Endothelial cell of hepatic sinusoid (primary cell): ENCODE results near the gene LCP2.

Experiments
- in situ Hi-C: cut with HindIII; loops from 2 replicates; pipeline ENCODE4 v1.10.0; 2017; ENCODE audit warnings: low sequenced_read_pairs

Gene LCP2

DNA sequence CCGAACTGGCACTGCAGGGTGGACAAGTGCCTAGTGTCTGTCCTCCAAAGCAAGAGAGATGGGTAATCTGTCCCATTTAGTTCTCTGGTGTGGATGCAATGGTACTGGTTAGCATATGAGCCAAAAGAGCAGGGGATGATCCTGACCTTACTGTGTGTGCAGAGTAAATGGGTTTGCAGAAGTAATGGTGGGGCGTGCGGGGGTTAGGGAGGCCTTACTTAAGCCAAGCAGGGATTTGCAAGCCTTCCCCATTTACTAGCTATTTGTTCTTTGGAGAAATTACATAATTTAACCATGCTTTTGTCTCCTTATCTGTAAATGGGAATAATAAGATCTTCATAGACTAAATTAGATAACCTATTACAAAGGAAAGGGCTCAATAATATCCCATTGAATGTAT, 19.9 kb upstream of the LCP2 start:
- in situ Hi-C loops: no loop called here

DNA sequence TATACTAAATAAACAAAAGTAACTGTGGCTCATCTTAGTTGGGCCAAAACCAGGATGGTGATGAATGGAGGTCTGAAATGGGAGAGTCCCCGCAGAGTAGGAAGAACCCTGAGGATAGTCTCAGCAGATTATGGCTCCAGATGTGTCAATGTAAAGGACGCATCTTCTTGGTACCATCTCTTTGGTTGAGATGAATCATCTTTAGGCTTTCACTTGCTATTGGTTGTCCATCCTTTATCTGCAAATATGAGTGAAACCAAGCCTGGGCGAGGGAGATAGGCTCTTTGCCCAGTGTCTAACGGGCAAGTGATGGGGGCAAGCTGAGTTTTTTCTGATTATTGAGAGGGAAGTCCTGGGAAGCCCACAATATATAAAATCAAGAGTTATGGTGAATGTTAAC, 19.4 kb upstream of the LCP2 start:
- in situ Hi-C loops: no loop called here

DNA sequence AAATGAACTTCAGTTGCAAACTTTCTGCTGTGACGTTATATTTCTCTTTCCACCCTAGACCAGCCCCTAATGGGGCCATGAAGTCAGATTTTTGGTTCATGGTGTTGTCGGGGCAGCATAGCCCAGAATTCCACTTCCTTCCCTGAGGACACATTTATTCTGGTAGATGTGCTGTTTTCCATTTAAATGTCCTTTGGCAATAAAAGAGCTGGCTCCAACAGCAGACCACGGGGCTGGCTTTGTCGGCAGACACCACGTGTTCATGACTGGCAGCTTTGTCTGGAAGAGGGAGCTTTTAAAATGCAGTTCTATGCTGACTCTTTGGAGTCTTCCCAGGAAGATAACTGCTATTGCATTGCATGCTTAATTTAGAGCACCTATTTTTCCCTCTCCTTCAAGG, 17.6 kb upstream of the LCP2 start:
- in situ Hi-C loops: no loop called here

DNA sequence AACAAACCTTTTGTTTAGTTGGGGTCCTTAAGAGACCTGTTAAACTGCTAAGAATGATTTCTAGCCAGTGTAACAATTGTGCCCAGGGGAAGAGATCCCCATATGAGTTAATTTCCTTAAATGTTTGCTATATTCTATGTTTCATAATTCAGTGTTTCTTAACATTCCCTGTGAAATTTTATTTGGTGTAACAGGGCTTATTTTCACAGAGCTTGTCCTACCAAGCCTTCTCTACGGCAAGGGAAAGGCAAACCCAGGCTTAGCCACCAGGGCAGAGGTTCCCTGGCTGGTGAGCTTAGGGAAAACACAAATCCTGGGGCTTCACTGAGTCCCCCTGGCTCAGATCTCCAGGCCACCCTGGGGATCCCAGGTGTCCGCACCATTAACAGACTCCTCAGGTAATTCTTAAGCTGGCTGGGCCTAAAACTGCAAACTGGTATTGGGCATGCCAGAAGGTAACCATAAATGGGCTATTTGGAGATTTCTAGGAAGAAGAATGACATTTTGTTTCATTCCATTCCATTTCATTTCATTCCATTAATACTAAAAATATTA, 17.0 kb upstream of the LCP2 start:
- in situ Hi-C loops: no loop called here

DNA sequence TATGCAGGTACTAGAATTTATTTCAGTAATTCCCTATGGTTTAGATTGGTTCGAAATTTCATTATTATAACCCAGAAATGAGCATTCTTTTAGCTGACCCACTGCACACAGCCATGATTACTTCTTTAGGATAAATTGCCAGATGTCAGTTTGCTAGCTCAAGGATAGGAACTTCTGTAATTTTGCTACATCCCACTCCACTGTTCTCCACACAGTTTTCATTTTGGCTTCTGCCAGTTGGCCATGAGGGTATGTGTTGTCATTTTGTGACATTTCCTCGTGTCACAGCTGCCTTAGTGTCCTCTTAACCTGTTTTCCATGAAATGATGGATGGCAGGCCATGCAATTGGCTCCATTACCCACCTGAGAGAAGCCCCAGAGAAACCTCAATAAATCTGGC, 16.2 kb upstream of the LCP2 start:
- in situ Hi-C loops: no loop called here

DNA sequence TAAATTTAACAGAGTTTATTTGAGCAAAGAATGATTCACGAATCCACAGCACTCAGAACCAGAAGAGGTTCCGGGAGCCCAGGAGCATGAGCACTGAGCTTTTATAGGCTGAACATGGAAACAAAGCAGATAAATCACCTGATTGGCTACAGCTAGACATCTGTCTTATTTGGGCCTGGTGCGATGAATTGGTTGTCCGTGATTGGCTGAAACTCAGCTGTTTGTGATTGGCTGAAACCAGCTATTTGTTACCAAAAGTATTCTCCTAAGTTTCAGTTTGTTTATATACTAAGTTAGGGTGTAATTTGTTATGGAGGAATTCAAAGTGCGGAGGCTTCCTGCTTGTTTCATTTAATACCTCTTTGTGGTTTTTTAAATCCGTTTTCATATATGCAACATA, 15.8 kb upstream of the LCP2 start:
- in situ Hi-C loops: no loop called here

DNA sequence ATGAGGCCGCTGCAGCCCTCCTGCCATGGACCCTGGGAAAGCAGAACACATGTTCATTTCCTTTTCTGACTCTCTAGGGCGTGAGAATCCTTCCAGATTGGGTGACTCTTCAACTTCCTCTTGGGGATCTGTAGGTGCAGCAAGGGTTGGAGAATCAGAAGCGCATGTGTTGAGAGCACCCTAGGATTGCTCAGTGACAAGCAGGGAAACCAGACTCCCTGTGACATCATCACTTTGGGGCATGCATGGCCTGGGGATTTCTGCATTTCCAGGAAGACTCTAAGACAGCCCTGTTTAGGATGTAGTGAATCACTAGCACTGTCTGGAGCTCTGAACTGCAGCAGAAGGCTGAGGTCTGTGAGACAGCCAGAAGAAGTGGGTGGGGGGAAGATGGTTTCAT, 15.1 kb upstream of the LCP2 start:
- in situ Hi-C loops: no loop called here

DNA sequence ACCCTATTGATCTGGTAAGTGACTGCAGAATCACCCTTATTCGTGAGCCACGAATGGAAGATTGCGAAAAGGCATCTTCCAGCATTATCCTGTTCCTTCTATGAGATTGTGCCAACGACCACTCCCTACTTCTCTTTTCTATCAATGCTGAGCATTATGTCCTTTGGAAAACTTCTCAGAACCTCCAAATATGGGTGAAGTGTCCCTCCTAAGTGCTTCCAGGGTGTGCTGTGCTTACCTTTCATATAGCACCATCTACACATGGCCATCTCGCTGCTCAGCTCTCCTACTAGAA, 14.7 kb upstream of the LCP2 start:
- in situ Hi-C loops: no loop called here

DNA sequence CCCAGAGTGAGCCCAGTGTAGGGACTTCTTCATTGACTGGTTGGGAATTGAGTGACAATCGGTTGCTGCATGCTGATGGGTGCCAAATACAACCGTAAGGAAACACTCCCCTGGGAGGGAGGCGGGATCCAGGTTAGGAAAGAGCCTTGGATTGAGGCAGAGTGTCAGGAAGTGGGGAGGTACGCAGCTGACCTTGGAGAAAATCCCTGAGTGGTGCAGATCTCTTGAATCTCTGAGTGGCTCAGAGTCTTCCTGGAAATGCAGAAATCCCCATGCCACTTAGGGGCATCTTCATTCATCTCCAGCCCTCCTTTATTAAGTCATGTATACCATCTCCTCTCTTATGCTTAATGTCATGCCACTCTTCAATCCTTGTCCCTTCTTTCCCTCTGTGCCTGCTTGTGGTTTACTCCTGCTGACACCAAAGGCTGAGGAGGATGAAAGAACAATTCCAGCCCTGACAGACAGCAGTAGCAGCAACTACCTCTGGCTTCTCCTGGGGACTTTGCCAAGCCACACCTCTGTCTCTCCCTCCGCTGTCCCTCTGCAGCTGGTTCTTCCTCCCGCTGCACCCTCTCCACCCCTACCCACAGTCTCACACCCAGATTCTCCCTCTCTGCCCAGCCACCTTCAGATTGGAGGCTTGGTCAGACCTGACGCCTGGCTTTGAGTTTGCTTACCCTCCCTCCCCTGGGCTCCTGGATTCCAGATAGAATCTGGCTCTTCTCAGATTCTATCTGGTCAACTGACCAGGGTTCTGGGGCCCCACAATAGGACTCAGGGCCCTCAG, 14.1 kb upstream of the LCP2 start:
- in situ Hi-C loops: no loop called here

DNA sequence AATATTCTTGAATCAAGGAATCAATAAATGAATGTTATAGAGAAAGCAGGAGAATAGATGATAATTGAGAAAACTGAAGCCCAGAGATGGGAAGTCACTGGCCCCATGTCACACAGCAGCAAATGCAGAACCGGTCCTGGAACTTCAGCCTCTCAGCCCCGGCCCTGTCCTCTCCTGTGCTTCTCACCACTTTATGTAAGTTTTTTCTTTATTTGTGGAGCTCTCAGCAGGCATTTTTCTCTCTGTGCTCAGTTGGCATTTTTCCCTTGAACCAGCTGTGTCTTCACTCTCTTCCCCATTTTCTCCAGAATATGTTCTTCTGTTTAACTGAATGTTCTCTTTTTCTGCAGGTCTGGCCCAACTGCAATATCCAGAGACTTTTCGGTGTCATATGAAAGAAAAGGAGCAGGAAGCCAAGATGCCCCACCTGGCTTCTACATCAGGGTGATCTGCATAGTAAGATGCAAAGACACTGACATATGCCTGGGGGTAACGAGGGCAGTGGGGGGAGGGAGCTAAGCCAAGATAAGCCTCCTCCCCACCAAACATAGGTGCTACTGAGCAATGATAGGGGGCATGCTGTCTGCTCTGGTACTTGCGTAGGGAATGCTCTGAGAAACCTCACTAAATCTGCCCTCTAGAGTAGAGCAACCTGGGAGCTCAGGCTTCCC, 12.8 kb upstream of the LCP2 start:
- in situ Hi-C loops: no loop called here

DNA sequence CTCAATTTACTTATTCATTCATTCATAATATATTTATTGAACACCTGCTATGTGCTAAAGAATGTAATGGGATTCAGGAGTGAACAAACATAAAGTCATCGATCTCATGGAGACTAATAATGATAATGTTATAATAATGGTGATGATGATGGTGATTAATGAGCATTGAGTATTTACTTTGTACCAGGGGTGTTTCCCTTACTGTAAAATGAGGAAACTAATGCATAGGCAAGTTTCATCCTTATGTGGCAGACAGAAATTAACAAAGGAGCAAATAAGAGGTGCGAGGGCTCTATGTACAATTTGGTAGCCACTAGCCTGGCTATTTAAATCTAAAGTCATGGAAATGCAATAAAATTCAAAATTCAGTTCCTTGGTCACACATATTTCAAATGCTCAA, 11.1 kb upstream of the LCP2 start:
- in situ Hi-C loops: no loop called here

DNA sequence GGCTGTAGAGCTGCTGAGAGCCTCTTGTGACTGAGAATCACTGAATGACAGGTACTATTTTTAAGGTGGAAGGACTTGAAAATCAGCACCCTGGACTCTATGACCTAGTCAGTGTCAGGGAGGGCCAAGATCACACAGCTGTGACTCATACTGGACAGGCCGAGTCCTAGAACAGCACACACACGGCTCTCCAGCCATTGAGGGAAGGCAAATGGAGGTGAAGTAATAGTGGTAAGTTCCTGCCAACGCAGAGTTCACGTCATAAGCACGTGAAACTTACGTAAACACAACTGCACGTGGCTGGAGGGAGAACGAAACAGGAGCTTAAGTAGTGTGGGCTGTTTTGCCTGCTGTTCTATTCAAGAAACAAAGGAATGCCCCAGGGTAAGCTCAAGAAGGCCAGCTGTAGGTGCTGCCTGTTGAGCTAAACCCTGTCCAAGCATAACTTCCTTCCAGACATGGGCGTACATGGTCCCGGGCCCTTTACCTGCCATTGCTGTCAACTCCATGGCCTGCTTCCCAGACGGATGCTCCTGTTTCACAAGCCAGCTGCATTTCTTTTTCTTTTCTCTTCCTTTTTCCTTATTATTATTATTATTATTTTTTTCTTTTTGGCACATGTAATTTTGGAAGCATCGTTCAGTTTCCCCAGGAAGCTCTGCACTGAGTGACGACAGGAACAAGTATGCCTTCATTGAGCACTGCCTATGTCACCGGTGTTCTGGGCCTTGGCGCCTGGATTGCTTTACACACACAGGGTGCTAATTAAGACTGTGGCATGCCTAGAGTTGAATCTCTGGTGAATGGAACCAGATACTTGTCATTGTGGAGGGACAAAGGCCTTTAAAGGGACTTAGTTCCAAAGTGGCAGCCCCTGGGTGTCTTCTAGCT, 10.2 kb upstream of the LCP2 start:
- in situ Hi-C loops: no loop called here

DNA sequence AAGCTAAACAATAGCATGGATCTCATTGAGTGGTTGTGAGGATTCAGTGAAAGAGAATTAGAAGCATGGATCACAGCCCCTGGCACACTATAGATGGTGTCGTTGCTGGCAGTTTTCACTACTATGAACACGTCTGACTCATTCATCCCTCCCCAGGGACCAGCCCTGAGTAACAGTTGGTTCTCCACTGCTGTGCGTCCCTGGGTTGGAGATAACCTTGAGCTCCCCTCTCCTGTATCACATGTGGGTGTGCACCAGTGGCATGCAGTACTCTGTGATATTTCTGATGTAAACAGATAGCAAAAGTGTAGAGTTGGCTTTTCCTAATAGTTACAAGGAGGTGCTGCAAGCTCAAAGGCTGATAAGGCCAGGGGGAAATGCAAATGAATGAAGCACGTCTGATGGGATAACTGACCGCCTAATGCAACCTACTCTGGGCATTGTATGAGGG, 8.8 kb upstream of the LCP2 start:
- in situ Hi-C loops: no loop called here

DNA sequence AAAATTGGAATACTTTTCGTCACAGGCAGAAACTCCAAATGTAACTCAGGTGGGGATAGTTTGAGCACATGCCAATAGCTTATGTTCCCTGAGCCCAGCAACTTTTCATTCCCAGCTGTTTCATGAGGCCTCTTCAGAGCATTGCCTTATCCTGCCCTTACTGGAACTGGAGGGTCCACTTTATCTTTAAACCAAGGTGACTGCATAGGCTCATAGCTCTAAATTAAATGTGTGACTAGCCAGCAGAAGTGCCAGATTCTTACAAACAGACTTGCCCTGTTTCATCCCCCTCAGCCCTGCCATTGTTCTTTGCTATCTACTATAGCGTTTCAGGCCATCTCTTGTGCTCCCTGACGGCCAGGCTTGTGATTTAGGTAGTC, 8.1 kb upstream of the LCP2 start:
- in situ Hi-C loops: no loop called here

DNA sequence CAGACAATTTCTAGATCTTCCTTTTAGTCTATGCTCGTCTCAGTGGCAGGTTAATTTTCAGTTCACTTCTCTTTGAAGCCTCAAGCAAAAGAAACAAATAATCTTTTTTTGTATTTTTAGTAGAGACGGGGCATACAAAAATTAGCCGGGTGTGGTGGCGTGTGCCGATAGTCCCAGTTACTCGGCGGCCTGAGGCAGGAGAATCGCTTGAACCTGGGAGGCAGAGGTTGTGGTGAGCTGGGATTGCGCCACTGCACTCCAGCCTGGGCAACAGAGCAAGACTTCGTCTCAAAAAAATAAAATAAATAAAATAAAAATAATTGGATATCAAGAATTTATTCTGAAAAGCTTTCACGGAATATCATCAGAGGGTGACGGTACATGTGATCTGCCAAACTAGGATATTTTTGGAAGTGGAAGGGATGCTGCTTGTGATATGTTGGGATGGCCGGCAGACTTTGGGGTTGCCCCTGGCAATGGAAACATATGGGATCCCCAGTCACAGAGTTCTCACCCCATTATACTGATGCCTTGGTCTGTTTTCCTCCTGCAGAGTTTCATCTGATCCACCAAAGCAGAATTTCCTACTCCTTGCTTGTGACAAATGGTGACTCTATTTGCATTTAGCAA, 7.6 kb upstream of the LCP2 start:
- in situ Hi-C loops: no loop called here

DNA sequence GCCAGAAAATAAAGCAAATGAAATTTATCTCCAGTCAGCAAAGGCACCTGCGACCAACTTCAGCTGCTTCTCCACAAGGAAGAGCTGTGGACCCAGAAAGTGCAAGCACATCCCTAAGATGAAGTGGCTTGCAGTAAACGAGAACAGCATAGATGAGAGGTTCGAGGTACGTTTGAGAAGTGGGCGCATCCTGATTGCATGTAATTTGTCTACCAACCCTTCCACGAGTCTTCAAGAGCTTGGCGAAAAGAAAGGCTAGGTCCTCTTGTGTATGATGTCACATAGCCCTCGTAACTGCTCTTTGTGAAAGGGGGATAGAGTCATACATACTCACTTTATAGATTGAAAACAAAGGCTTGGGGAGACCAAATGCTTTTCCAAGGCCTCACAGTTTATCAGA, 6.0 kb upstream of the LCP2 start:
- in situ Hi-C loops: no loop called here

DNA sequence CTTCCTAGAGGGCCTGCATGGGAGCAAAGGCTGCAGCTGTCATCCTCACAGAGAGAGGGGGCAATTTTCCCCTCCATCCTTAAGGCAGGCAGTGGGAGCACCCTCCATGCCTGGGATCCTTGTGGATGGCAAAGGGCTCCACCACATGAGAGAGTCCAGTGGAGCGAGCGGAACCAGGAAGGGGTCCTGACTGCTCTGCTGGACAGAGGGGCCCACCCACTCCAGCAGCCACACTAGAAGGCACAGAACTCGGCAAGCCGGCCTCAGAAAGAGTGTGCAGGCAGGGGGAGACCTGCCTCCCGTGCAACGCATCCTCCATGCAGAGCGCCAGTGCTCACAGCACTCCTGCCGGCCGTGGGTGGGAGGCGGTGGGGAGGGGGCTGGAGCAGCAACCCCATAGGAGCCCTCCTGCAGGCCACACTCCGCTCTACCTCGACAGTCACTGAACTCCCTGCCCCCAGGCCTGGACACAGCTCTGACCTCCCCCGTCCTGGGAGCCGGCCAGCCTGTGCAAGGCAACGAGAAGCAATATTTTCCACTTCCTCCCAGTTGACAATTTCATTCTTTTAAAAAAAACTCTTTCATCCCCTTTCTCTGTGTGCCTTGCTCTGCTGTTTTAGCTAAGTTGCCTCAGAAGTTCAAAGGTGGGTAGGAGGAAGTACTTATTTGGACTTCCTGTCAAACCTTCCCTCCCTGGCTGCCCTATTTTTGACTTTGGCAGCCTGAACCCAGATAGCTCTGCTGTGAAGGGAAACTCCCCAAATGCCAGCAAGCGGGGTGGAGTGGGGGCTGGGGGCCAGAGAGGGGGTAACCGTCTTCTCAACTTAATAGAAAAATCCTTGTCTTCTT, 5.3 kb upstream of the LCP2 start:
- in situ Hi-C loops: no loop called here

DNA sequence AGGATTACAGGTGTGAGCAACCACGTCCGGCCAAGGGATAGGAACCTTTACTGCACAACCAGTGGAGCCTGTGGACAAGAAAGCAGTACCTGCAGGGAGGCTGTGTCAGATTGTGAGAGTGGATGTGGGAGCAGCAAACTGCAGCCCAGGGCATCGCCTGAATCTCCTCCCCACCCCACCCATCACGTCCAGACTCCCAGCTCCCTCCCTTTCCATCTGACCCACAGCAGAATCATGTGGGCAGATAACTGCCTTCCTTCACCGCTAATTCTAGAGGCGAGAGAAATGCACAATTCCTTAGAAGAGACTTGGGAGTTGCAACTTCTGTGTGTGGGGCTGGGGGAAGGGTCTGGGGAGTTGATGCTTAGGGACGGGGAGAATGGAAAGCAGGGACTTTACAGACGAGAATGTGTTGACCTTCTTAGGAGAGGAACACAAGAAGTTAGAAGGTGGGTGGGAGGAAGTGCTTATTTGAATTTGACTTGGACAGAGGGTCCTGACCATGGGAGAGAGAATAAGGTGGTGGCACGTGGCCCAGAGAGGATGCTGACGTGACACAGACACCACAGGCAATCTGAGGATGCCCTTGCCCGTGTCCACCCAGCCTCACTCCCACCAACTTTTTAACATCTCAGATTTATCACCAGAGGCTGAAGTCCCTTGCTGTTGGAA, 4.5 kb upstream of the LCP2 start:
- in situ Hi-C loops: no loop called here

DNA sequence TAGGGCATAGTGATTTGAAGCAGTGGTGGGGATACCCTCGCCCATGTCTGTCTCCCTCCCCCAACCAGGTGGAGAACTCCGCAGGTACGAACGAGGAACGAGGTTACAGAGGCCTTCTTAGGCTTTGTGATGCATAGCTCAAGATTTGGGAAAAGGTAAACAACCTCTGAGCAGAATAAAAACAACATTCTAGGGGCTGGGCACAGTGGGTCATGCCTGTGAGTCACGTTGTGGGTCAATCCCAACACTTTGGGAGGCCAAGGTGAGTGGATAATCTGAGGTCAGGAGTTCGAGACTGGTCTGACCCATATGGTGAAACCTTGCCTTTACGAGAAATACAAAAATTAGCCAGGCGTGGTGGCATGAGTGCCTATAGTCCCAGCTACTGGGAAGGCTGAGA, 3.6 kb upstream of the LCP2 start:
- in situ Hi-C loops: no loop called here
